HG03521 (cell line): ENCODE data around the gene SULT1C4.

Experiments used
- ATAC-seq: cut with Tn5 transposase; IDR thresholded peaks from one replicate; pipeline ENCODE4 v1.9.1; 2021; ENCODE audit warnings: mild to moderate bottlenecking, moderate library complexity; ENCODE audit not compliant: unreplicated experiment

Gene SULT1C4

DNA sequence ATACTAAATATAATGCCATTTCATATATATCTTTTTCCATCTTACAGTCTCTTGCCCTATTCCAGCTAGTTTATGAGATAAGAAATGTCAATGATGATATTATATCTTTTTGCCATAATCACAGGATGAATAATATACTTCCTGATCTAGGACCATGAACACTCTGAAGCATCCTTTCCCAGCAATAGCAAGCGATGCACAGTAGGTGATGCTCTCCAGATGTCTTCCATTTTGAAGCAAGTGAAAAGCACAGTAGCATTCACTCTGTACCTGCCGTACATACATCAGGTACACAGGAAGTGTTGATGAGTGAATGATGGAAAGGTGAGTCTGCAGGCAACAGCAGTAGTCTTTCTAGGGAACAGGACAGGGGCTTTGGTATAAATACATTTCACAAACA is 8.6 kb upstream of the SULT1C4 start:
- no peak for ATAC-seq

DNA sequence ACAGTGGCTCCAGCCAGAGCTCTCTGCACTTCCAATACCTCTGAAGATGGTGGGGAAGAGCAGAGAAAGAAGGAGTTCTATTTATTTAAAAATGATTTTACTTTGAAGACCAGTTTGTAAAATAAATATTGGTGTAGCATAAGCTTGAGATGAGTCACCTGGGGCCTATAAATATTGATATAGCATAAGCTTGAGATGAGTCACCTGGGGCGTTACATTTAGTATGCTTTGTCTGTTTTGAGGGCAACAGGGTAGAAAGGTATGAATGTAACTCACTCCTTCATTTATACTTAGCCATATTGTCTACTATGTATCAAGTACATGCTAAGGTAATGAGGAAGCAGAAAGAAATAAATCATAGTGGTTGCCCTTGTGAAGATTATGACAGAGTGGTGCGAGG is 7.7 kb upstream of the SULT1C4 start:
- ATAC-seq = no peak

DNA sequence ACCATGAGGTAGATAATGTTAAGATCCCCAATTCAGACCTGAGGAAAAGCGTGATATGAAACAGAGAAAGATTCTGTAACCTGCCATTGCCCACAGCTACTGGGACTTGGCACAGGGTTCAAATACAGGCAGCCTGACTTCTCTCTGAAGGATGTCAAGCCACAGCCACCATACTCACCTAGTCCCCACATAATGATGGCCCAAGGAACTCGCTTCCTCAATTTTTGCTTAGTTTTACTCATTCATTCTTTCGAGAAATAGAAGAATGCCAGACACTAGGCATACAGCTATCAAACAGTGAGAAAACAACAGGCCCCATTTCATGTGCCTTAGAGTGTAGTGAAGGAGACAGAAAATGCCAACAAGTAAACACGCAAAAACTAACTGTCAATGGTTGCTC is 980 bp upstream of the SULT1C4 start:
- ATAC-seq = no peak

DNA sequence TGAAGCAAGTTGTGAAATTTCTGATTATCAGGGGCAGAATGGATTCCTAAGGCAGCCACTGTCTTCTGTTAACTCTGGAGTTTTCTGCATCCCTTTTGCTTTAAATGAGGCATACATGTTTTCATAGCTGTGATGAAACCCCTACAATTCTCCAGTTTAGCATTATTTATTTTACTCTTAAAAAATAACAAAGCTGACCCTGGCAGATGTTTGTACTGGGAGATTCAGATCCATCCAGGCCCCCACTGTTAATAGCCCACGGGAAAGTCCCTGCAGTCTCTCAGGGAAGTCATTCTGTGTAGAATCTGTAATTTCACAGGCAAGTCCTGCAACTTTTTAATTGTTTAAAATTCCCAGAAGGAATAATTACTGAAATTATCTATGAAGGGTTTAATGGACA is 353 bp upstream of the SULT1C4 start:
- ATAC-seq = no peak

DNA sequence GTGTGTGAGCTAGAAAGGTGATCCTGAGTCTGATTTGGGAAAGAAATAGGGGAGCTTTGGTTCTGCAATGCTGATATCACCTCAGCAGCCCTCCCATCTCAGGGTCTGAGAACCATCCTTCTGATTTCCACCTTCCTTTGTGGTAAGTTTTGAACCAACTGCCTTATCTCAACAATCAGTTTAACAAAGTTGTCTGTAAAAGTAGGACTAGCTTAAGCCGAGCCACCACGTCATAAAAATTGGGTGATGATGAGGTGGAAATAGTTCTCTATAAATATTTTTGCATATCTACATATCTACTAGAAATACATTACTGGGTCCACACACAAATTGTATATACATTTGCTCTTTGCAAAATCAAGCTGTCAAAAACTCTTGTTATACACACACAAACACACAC is 1.1 kb downstream of the SULT1C4 start:
- ATAC-seq = no peak

DNA sequence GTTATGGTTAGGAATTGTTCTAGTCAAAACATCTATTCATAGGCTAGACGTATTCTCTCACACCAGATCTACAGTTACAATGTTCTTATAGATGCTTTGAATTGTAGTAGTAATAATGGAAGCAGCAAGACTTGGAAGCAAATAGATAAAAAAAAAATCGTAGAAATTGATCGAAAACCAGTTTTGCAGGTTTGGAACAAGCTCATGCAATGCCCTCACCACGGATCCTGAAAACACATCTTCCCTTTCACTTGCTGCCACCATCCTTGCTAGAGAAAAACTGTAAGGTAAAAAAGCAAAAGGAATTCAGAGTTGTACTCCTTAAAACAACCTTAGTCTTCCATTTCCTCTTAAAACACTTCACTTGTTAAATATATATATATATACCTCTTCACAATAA is 4.4 kb downstream of the SULT1C4 start:
- ATAC-seq = no peak

DNA sequence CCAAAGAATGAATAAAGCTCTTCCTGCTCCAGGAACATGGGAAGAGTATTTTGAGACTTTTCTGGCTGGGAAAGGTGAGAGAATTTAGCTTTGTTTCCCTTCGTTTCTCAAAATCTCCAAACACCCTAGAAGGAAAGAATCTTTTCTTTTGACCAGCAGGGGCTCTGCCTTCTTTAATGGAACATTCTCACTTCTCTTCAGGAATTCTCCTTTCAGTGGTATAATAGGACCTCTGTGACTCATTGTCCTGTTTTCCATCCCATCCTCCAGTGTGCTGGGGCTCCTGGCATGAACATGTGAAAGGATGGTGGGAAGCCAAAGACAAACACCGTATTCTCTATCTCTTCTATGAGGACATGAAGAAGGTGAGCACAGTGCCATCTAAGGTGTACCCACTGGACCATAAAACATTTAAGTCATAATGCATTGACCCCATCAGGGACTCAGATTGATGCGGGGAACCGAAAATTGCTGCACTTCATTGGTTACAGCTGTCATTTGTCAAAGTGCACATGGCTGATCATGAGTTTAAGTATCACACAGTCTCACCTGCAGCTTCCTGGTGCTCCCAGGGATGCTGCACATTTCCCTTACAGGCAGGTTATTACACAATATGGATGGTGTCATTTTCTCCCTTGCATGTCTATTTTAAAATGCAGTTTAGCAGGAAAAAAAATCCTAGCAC is 5.5 kb downstream of the SULT1C4 start:
- ATAC-seq = no peak

DNA sequence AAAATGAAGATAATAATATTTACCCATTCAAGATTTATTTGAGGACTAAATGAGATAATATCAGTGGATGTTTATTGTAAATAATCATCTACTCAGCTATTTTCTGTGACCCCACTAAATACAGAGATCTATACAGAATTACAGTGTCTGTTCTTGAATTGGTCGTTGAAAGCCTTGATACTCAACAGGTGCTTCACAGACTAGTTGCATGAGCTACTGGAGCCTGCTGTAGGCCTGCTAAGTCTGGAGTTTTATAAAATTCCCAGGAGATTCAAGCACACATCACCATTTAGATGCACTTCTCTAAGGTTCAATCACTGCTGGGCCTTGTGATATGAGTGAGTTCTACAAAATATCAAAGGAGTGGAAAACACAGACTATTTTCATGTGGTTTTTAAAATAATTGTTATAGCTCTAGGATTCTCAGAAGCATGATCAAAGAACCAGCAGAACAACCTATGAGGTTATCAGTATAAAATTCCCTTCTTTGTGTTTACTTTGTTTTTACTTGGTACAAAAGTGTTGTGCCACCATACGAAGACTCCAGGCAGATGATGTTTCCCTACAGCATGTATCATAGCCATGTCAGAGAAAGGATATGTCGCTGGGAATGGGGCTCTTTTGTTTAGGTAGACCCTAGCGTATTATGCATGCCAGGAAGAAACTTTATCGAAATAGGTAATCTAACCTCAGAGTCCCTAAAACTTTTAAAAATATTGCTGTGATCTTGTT is 7.1 kb downstream of the SULT1C4 start:
- no peak for ATAC-seq

DNA sequence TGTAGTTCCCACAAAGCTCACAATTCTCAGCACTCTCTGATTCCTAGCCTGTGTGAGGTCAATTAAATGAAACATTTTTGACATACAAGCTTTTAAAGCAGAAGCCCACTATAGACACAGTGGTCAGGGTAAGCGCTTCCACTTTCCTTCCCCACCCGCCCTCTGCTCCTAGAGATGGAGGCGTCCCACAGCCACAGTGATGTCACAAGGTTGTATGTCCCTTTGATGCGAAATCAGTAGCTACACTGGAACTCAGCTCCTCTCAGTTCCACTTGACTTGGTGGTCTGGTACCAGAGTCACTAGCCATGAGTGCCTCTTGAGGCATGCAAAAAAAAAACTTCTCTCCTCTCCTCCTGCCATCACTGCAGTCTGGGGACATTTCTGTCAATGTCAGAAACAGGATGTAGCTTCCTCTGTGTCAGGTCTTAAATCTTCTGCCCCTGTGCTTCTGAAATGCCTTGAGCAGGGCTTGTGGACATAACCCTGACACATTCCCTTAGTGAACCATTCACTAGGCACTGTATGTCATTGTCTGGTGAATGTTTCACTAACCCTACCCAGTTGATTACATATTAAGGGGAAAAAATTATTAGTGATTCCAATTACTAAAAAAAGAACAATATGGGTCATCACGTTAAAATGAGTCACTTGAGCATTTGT is 7.8 kb downstream of the SULT1C4 start:
- ATAC-seq = no peak

DNA sequence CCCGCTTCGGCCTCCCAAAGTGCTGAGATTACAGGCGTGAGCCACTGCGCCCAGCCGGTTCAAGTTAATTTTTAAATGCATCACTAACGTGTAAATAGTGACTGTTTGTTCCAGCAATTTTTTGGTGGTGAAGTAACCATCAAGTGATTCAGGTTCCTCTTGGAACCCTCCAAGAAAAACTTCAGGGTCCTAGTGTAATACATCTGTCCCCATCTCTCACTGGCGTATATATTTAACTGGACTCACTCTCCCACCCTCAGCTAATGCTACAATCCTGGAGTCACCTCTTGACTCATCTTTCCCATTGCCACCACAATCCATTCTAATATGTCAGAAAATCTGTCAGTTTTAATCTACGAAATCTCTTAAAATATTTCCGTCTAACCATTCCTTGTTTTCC is 10.3 kb downstream of the SULT1C4 start:
- ATAC-seq = no peak

DNA sequence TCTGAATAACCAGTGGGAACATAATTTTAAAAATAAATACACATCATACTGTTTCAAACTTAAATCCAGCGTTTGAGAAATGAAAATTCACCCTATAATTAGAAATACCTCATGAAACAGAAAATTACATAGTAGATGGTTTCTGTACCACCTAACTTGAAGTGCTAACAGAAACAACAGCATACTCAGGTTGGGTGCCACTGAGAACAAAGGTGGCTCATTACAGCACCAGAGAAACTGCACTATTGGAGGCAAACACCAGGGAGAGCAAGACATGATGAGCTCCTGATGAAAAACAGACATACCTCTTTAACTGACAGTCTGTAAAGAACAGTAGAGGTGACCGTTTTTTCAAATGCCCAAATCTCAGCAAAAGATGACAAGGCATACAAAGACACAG is 12.6 kb downstream of the SULT1C4 start:
- ATAC-seq = no peak

DNA sequence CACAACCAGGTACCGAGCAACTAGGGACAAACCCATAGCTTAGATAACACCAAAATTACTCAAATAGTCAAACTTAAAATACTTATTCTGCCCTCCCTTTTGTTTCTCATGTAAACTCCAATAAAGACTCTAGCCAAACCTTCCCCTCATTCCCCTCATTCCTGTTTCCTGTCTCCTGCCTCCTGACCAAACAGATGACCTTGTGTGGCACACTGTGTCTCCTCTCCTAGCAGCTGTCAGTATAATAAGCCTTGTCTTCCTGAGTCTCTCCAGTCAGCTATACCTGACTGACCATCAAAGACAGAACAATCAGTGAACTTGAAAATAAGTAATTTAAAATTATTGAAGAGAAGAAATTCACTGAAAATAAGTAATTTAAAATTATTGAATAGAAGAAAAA is 14.3 kb downstream of the SULT1C4 start:
- ATAC-seq = no peak

DNA sequence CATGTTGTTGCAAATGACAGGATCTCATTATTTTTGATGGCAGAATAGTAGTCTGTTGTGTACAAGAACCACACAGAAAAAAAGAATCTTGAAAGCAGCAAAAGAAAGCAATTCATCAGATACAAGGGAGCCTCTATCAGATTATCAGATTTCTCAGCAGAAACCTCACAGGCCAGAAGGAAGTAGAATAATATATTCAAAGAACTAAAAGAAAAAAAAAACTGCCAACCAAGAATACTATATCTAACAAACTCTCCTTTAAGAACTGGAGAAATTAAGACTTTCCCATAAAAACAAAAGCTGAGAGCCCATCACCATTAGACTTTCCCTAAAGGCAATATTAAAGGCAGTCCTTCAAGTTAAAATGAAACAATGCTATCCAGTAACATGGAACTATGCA is 15.4 kb downstream of the SULT1C4 start:
- no peak for ATAC-seq

DNA sequence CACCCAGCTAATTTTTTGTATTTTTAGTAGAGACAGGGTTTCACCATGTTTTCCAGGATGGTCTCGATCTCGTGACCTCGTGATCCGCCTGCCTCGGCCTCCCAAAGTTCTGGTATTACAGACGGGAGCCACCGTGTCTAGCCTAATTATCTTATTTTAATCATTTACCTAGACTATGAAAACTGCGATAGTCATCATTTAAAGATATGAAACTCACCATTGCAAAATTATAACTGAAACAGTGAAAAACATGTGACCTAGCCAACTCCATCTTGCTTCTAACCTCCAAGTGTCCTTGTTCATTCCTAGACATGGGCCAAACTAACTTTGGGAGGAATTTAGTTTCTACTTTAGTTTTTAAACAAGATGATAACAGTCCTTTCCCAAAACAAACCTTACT is 17.4 kb downstream of the SULT1C4 start:
- ATAC-seq = no peak

DNA sequence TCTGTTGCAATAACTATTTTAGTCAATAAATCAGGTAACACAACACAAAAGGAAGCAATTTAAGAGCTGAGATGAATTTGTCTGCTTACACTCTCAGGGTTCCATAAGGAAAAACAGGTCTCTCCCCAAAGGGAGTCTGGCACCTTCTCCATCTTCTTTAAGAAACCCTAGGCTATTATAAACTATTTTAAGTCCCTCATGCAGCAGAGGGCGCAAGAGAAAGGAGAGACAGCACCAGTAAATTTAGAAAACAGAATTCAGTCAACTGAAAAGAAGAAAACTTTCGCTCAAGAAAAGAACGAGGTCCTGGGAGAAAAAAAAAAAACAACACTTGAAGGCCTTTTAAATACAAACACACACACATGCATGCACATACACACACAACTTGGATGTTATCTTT is 19.1 kb downstream of the SULT1C4 start:
- ATAC-seq = no peak

DNA sequence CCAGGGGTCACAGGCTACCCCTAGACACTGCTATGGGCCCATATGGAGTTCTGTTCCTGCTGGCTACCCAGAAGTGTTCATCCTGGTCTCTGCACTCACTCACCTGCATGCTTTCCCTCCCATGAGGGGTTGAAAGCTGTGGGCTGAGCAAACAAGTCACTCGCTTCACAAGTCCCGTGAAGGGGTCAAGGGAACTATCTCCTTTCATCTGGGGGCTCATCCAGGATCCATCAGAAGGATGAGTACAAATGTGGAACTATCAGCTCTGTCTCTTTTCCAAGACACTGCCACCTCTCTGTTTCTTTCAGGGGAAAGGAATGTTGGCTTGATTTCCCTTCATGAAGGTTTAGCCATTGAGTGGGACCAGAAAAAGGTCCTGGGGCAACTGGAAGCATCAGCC is 21.7 kb downstream of the SULT1C4 start:
- no peak for ATAC-seq

DNA sequence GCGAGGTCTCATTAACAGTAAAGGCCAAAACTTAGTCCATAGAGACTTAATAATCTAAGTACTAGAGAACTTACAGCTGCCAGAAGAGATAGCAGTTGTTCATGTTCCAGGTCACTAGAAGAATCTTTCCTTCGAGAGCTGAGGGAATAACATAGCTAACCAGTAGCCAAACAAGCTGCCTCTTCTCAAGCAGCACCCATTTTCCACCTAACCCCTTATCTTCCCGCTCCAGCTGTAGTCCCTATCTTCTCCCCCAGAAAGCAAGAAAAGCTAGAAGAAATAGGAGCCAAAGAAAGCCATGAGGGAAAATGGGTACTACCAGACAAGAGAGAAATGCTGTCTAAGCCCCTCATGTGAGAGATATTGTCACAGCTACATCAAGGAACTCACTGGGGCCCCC is 24.0 kb downstream of the SULT1C4 start:
- no peak for ATAC-seq

DNA sequence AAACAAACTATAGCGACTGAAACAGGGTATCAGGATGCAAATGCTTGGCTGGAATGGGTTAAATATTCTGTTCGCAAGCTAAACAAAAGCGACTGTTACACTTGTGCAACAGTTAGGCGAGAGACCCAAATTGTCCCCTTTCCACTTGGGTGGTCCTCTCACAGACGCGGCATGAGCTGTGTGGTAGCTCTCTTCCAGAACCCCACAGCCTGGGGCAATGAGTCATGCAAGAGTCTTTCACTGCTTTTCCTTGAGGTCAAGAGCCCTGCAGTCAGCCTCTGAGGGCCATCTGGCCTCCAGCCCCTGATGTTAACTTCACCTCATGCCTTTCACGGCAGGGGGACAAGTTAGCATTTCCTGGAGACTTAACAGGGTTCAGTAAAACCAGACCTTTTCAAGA is 25.7 kb downstream of the SULT1C4 start:
- no peak for ATAC-seq

DNA sequence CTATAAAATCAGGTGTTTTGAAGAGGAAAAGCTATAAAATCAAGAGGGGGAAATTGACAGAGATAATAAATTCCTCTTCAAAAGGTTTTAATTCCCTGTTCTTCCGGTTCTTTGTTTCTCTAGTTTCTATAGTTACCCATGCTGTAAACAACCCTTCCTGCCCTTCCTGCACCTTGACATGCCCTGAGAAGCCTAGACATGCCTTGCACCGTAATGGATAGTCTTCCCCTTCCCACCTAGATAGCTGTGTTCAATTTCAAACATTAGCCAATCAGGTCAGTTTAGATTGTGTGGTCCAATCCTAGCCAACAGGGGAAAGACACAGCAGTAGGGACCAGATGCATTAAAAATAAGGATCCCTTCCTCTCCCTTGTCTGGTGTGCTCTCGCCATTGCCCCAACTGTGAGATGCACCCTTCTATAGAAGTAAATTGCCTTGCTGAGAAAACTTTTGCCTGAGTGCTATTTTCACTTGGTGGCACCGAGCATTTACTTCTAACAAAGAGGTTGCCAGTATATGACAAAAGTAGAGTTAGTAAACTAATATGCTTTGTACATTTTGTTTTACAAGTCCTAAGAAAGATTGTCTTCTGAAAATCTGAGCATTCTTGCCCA is 27.1 kb downstream of the SULT1C4 start:
- no peak for ATAC-seq

DNA sequence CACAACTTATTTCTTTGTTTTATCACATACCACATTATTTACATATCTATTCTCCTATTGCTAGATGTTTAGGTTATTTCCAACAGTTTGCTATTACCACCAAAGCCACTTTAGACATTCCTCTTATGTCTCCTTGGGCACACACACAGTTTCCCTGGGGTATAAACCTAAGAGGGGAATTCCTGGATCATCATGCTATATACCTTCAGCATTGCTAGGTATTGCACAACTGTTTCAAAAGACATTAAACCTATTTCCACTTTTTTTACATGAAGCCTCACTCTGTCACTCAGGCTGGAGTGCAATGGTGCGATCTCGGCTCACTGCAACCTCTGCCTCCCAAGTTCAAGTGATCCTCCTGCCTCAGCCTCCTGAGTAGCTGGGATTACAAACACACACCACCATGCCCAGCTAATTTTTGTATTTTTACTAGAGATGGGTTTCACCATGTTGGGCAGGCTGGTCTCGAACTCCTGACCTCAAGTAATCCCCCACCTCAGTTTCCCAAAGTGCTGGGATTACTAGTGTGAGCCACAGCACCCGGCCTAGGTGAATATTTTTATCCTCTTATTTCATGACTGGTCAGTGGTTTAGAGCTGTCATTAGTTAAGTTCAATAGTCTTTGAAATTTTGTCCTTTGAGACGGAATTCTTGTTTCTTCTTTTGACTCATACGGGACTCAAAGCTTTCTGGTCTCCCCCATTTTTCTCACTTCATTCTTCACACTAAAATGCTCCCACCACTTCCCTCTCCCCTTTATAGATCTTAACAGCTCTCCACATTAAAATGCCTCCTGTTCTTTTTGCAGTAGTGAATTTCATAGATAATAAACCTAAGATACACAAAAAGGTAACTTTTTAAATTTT is 30.3 kb downstream of the SULT1C4 start:
- ATAC-seq = no peak

DNA sequence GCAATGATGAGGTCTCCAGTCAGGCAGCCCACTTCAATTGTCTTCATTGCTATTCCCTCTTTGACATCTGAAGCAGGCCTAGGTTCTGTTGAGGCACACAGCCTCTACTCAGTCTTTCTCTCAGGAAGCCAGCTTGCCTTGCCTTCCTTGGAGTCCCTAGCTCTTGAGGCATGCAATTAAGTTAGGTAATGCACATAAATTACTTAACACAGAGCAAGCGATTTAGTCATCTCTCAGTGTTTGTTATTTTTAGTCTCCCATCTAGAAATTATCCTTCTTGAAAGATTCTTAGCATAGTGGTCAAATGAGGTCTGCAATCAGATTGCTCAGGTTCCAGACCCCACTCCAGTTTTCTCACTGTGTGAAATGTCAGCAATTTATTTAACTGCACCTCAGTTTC is 32.0 kb downstream of the SULT1C4 start:
- ATAC-seq = no peak
